GM12865 (cell line): ENCODE results near the gene EFNA1.

Source experiments
- DNase-seq: peaks from one replicate; pipeline ENCODE4 v3.0.0; 2010; ENCODE audit warnings: low read depth
- H3K4me3 ChIP-seq: 2 replicates; pipeline ENCODE4 v1.5.1; 2011; ENCODE audit warnings: mild to moderate bottlenecking, low read depth, low read length, control low read depth
- TF ChIP-seq, protein P1 (sequence below): IDR thresholded peaks from 2 replicates; pipeline ENCODE4 v1.5.1; 2011; ENCODE audit warnings: low read length, control low read depth, low read depth, inconsistent platforms; ENCODE audit not compliant: insufficient read depth; ENCODE audit errors: missing control alignments

Gene EFNA1

DNA sequence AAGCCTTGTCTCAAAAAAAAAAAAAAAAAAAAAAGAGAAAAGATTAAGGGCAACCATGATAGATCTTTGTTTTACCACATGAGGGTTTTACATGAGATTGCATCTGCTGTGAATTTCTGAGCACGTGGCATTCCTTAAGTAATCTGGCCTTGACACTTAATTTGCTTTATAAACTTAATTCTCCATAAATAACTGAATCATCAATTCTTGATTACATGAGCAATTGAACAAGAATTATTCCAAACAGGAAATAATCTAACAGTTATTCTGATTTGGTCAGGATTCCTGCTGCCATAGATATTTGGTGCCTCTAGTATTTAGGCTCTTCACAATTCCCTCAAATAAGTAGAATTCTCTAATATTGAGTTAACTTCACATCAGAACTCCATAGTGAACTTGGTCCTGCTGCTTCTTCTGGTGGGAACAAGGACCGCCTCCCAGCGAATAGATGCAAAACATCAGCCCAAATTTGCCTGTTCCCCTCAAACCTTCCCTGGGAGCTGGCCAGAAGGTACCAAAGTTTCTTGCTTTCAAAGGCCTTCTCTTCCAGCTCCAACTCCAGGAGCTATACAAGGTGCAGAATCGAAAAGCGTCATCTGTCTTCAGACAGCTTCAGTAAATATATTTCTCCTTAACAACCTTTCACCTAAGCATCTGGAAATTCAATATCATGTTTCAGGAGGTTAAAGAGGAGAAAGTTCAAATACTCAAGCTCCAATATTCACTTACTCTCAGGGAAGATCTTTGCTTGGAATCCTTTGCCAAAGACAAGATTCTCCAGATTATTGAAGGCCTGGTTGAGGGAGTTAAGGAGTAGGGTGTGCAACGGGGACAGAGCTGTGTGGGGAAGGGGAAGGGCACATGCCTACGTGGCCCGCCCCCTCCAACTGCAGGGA lies 44.4 kb downstream of the EFNA1 start:
- TF ChIP-seq, protein P1, sequence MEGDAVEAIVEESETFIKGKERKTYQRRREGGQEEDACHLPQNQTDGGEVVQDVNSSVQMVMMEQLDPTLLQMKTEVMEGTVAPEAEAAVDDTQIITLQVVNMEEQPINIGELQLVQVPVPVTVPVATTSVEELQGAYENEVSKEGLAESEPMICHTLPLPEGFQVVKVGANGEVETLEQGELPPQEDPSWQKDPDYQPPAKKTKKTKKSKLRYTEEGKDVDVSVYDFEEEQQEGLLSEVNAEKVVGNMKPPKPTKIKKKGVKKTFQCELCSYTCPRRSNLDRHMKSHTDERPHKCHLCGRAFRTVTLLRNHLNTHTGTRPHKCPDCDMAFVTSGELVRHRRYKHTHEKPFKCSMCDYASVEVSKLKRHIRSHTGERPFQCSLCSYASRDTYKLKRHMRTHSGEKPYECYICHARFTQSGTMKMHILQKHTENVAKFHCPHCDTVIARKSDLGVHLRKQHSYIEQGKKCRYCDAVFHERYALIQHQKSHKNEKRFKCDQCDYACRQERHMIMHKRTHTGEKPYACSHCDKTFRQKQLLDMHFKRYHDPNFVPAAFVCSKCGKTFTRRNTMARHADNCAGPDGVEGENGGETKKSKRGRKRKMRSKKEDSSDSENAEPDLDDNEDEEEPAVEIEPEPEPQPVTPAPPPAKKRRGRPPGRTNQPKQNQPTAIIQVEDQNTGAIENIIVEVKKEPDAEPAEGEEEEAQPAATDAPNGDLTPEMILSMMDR, result no peak
- peak overlapping the region; percentile 60 for H3K4me3 ChIP-seq
- no peak for DNase-seq

DNA sequence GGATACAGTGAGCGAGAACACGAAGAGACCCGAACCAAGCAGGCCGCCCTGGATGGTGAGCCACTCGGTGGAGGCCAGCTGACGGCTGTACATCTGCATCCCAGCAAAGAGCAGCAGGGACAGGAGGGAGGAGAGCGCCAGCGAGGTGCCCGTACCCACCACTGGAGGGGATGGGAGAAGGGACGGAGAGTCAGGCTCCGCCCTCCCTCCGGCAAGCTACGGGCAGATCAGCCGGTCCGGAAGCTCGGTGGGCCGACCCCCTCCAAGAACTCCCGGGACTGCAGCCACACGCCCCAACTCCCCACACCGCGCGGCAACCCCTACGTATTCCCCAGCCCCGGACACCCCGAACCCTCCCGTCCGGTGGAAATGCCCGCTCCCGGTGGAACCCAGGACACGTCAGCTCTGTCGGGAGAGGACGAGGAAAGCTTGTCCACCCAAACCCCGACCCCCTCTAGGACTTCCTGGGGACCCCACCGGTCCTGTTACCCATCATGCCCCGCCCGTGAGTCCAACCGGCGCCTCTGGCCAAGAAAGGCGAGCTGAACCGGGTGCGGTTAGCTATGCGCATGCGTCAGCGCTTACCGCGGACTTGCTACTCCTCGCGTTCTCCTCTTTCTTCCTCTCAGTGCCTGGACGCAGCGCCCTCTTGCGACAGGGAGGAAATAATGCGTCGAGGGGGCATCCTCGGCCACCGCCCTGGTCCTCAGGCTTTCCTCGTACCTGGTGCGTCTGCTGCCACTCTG lies 45.2 kb downstream of the EFNA1 start, which contains the start of gene KRTCAP2:
KRTCAP2 (minus strand) TSS at position 573 of the 746 bp plus-strand sequence; CDS start at position 493, 80 bp downstream.
- TF ChIP-seq, protein P1, result peak; percentile 97
- peak within 1 kb of the TSS; percentile 60 for H3K4me3 ChIP-seq
- peak; percentile 98 for DNase-seq

DNA sequence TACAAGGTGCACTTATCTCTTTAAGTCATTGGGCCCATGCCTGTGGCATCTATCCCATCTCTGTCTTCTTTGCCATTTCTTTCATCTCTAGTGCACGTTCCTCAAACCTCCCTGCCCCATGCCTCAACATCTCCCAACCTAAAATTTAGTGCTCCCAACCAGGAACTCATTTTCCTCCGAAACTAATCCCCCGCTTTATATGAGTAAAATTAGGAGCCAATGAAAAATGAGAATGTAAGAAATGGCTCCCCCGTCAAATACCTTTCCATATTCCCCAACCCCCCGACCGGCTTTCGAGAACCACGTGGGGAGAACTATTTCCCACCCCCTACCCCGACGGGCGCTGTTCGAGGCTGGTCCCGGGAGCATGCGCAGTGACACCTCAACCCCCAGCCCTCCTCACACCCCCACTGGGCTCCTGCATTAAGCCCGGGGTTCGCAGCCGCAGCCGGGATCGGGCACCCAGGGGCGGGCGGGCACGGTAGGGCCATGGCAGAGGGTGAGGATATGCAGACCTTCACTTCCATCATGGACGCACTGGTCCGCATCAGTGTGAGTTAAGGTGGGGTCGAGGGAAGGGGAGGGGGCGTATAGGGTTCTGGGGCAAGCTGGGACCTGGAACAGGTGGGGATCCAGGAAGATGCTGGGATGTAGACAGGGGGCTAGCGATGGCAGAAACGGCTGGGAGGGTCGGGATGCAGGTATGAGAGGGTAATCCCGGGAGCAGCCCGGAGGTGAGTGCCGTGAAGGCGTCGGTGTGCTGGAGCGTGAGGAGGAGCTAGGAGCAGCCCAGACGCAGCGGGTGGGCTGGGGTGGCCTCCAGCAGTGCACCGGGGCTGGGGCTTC lies 46.0 kb downstream of the EFNA1 start, which contains the start of gene TRIM46:
TRIM46 (plus strand) TSS at position 372 of the 846 bp plus-strand sequence; CDS start at position 490, 118 bp downstream.
- TF ChIP-seq, protein P1, result no peak
- H3K4me3 ChIP-seq, result peak within 1 kb of the TSS; percentile 60
- DNase-seq, result peak; percentile 54

DNA sequence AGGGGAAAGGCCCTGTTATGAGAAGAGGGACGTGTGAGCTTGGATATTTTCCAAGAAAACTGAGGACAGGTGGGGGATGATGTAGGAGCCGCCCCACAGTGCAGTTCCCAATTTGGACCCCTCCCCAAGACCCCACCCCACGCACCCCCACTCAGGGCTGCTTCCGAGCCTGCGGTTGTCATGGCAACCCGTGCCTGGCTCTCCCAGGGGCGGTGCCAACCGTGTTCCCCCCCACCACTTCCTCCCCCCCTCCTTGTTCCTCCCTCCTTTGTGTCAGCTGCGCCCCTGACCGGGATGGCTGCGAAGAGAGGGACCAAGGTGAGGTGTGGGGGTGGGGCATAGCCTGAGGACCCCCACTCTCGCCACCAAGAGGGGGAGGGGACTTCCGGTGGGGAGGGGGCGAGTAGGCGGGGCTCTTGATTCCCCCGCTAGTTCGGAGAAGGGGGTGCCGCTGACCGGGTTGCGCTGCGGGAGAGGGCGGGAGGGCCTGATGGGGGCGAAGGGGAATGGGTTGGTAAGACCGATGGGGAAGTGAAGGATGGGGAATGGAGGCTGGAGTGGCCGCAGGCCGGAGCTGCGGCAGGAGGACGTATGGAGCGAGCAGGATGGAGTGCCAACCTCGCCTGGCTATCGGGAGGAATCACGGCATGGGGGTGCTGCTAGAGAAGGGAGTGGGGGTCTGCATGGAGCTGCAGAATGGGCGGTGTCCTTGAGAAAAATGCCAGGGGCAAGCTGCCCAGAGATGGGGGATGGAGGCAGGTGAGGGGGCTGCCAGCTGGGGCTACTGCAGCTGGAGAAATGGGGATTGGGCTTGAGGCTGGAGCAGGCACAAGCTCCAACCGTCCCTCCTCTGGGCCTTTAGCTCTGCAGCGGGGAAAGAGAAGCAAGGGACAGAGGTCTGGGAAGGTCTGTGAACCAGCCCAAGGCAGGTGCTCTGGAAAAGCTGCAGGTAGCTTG lies 46.9 kb downstream of the EFNA1 start:
- DNase-seq, result peak; percentile 30
- TF ChIP-seq, protein P1, result no peak
- H3K4me3 ChIP-seq, result peak overlapping the region; percentile 39

DNA sequence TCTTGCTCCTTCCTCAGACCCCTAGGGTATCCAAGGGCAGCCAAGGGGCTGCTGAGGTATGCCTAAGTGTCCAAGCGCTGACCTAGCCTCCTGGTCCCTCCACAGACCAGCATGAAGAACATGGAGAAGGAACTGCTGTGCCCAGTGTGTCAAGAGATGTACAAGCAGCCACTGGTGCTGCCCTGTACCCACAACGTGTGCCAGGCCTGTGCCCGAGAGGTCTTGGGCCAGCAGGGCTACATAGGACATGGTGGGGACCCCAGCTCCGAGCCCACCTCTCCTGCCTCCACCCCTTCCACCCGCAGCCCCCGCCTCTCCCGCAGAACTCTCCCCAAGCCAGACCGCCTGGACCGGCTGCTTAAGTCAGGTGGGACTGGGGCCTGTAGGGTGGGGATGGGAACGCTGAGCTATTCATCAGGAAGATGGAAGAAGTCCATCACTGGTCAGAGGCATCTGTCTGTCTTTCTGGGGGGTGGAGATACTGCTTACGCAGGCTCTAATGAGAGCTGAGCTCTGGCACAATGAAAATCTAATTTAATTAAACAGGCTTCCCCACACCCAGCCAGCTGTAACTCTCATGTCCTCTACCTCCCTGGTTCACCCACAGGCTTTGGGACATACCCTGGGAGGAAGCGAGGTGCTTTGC lies 47.7 kb downstream of the EFNA1 start:
- peak; percentile 2 for DNase-seq
- TF ChIP-seq, protein P1, result no peak
- no peak overlapping the region for H3K4me3 ChIP-seq
